ENCODE results near the gene OVOL3.
"Not testable (repeated sequence)": the region's sequence is repeated elsewhere in the genome, so short reads cannot be mapped to it uniquely, and the experiment has no call there.

OVOL3 gene

GRCh38 chr19:36101550-36102327, 9.2 kb upstream of the OVOL3 start:
- no peak for DNase-seq

- DNase-seq, result no peak
These were observed 7.8 kb upstream of the OVOL3 start for GRCh38 chr19:36103040-36103626.

DNA sequence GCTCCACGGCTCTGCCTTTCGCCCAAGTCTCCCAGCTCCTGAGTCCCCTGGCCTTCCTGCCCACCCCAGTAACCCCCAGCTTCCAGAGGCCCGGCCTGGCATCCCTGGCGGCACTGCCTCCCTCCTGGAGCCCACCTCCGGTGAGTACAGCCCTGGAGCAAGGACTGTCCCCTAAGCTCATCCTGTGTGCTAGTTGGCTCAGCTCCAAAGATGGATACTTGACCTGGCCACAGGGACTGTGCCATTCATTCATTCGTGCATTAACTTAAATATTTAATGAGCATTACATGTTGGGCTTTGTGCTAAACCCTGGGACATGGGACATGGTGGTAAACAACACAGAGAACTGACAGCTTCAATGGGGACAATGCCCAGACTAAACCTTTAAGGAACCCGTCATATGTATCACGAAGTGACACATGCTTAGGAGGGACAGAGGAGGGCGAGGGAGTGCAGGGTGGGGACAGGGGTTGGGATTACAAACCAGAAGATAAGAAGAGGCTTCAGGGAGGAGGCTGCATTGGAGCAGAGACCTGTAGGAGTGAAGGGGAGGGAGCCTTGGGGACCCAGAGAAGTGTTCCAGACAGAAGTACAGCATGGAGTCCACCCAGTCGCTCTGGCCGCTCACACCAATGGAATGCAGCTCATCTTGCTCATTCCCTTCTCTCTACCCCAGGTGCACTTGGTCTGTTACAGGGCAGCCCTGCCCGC, 6.9 kb upstream of the OVOL3 start:
- no peak for DNase-seq

GRCh38 chr19:36106441-36106840, 4.5 kb upstream of the OVOL3 start:
- DNase-seq, result no peak

GRCh38 chr19:36106991-36107390, 4.0 kb upstream of the OVOL3 start:
- no peak for DNase-seq

- no peak for DNase-seq
These were observed 2.3 kb upstream of the OVOL3 start for GRCh38 chr19:36108684-36109083.

DNA sequence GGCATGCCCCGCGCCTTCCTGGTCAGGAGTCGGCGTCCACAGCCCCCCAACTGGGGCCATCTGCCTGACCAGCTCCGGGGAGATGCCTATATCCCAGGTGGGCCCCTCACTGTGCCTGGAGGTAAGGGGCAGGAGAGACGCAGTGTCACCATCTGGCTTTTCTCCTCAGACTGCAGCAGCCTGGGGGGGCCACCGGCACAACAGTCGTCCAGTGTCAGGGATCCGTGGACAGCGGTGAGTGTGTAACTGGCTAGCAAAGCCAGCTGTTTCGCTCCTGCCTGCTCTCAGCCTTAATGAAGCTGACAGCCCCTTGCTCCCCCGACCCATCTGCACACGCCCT, 227 bp downstream of the OVOL3 start:
- DNase-seq, result no peak

- no peak for DNase-seq
These were observed 1.7 kb downstream of the OVOL3 start for GRCh38 chr19:36112678-36113077.

GRCh38 chr19:36113425-36113824, 2.5 kb downstream of the OVOL3 start:
- DNase-seq, result no peak

DNA sequence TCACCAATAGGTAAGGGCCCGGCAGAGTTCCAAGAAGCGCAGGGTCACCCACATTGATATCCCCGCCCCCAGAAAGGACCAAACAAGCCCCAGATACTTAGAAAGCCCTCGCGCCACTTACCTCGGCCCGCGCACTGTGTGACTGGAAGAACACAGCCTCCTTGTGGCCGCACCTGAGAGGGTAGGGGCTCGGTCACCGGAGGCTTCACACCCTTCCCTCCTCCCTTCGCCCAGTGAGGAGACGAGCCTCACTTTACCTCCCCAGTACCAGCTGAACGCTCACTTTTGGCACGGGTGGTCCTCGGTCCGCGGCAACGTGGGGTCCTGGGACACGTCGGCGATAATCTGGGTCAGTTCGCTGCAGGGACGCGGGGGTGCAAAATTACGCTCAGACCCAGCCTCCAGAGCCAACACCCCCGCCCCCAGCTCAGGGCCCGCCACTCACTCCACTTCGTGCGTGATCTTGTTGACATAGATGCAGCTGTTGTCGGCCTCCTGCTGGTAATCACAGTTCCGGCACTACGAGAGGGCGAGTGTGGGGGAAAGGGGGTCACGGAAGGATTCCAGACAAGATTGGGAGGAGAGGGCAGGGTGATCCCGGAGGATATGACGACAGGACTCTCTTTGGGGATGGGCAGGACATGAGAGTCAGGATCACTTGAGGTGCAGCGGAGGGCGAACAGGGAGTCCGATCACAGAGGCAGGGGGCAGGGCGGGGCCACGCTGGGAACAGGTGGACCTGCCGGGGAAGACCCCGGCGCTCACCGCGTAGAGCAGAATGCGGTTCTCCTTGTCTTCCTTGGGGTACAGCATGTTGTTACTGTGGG, 3.2 kb downstream of the OVOL3 start:
- DNase-seq, result peak; percentile 26

GRCh38 chr19:36114721-36115452, 3.9 kb downstream of the OVOL3 start, which contains the start of gene POLR2I:
POLR2I (minus strand) TSS chr19:36114875; CDS start chr19:36114856, 19 bp downstream.
- peak; percentile 100 for DNase-seq

DNA sequence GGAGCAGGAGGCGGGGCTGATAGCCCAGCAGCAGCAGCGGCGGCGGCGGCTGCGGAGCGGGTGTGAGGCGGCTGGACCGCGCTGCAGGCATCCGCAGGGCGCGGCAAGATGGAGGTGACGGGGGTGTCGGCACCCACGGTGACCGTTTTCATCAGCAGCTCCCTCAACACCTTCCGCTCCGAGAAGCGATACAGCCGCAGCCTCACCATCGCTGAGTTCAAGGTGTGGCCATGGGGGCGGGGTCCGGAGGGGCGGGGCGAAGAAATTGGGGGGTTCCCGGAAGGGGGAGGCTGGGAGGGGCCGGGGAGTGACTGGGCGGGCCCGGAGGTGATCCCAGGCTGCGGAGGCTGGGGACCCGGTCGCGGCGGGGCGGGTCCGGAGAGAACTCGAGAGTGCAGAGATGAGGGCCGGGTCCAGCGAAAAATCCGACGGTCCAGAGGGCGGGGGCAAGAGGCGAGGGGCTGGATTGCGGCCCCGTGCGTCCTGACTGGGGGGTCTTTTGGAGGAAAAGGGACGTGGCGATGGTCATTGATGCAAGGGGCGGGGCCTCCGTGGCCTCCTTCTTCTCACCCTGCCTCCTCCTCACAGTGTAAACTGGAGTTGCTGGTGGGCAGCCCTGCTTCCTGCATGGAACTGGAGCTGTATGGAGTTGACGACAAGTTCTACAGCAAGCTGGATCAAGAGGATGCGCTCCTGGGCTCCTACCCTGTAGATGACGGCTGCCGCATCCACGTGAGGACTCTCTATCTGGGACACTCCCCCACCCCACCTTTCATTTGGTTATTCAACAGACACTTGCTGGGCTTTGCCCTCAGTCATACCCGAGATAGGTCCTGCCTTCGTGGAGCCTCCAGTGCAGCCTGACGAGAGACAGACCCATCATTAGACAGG, 4.8 kb downstream of the OVOL3 start, which contains the start of gene TBCB:
TSS of gene TBCB (plus strand) at position 16 of the 891 bp plus-strand sequence. CDS start at position 109, 93 bp downstream.
- peak; percentile 76 for DNase-seq

GRCh38 chr19:36116344-36116637, 5.3 kb downstream of the OVOL3 start:
- DNase-seq, result no peak

GRCh38 chr19:36120092-36120983, 9.4 kb downstream of the OVOL3 start:
- no peak for DNase-seq

GRCh38 chr19:36120984-36121358, 10.0 kb downstream of the OVOL3 start:
- DNase-seq, result no peak

- no peak for DNase-seq
These were observed 10.7 kb downstream of the OVOL3 start for GRCh38 chr19:36121486-36122124.

GRCh38 chr19:36125557-36125956, 14.6 kb downstream of the OVOL3 start:
- no peak for DNase-seq

DNA sequence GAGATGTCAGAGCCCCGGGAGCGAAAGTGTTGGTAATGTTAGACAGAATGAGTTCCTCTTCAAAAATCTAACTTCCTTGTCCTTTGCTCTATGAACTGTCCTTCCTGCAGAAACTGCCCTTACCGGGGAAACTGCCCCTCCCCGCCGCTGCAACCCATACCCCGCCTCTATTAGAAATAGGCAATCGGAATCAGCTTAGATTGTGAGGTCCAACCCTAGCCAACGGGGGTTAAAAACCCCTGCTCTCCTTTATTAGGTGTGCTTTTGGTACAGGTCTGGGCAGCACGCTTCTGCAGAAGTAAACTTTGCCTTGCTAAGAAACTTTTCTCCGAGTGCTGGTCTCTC, 17.4 kb downstream of the OVOL3 start:
- DNase-seq, result peak; percentile 73

DNA sequence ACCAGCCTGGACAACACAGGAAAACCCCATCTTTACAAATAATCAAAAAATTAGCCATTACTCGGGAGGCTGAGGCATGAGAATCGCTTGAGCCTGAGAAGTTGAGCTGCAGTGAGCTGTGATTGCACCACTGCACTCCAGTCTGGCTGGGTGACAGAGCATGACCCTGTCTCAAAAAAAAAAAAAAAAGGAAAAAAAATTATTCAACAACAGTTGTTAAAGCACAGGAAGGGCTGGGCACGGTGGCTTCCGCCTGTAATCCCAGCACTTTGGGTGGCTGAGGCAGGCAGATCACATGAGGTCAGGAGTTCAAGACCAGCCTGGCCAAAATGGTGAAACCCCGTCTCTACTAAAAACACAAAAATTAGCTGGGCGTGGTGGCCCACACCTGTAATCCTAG, 20.3 kb downstream of the OVOL3 start:
- not testable (repeated sequence) for DNase-seq

GRCh38 chr19:36134867-36135266, 23.9 kb downstream of the OVOL3 start:
- not testable (repeated sequence) for DNase-seq
